Hepatocyte (in vitro differentiated cells): ENCODE measurements around the gene LILRA5.

ENCODE experiments used
- CTCF ChIP-seq: fragments of 200-600 bp; sonication (generic); IDR thresholded peaks from 2 replicates; pipeline ENCODE4 v1.5.1; 2016; ENCODE audit warnings: antibody characterized with exemption, mild to moderate bottlenecking; ENCODE audit not compliant: poor library complexity
- EZH2 ChIP-seq: fragments of 200-600 bp; sonication (generic); IDR thresholded peaks from 2 replicates; pipeline ENCODE4 v1.6.1; 2016; ENCODE audit warnings: antibody characterized with exemption, mild to moderate bottlenecking, borderline replicate concordance

- no peak for TF ChIP-seq CTCF
- no peak for TF ChIP-seq EZH2
Measured at GRCh38 chr19:54315956-54316355, 3.0 kb upstream of the LILRA5 start.
